ENCODE measurements around the gene KLHL17. TPM values are rescaled to one million over a fixed set of nuclear protein-coding genes. Genes with fewer than 3 reads are reported as not detected.

Gene KLHL17
- total RNA-seq, 1 donor from 2014 or later = 47.3 TPM

GRCh38 chr1:917466-918091, 42.8 kb upstream of the KLHL17 start:
- H3K4me3 Mint-ChIP-seq = no peak overlapping the region
- intact Hi-C loops (cut with micrococcal nuclease) = no loop called here
- H3K36me3 Mint-ChIP-seq (ENCODE audit: low read depth) = no peaks in the 10 kb centered on the region
- H3K27me3 Mint-ChIP-seq (ENCODE audit: insufficient read depth) = peaks cover 25% of the 10 kb centered on the region
- DNase-seq (ENCODE audit: low spot score) = no peak
- peaks cover 3% of the 10 kb centered on the region for H3K4me1 Mint-ChIP-seq (ENCODE audit: low read depth)
- no peak overlapping the region for H3K27ac Mint-ChIP-seq
- H3K9me3 Mint-ChIP-seq = no peaks in the 10 kb centered on the region

- Mint-ChIP-seq H3K27ac (no peak overlapping the region), H3K4me1 (ENCODE audit: low read depth) (peaks cover 5% of the 10 kb centered on the region), H3K27me3 (ENCODE audit: insufficient read depth) (peaks cover 31% of the 10 kb centered on the region), H3K36me3 (ENCODE audit: low read depth) (no peaks in the 10 kb centered on the region), H3K4me3 (no peak overlapping the region), H3K9me3 (no peaks in the 10 kb centered on the region)
- DNase-seq (ENCODE audit: low spot score) = no peak
- intact Hi-C loops (cut with micrococcal nuclease) = no loop called here
Observed at GRCh38 chr1:918353-918752, 42.0 kb upstream of the KLHL17 start.

- peaks cover 32% of the 10 kb centered on the region for H3K27me3 Mint-ChIP-seq (ENCODE audit: insufficient read depth)
- no peak overlapping the region for H3K4me3 Mint-ChIP-seq
- intact Hi-C loops (cut with micrococcal nuclease) = no loop called here
- H3K9me3 Mint-ChIP-seq = no peaks in the 10 kb centered on the region
- no peaks in the 10 kb centered on the region for H3K36me3 Mint-ChIP-seq (ENCODE audit: low read depth)
- no peak overlapping the region for H3K27ac Mint-ChIP-seq
- H3K4me1 Mint-ChIP-seq (ENCODE audit: low read depth) = peaks cover 6% of the 10 kb centered on the region
- no peak for DNase-seq (ENCODE audit: low spot score)
Observed at GRCh38 chr1:918843-919242, 41.5 kb upstream of the KLHL17 start.

GRCh38 chr1:919271-919872, 41.0 kb upstream of the KLHL17 start:
- intact Hi-C loops (cut with micrococcal nuclease) = no loop called here
- H3K4me3 Mint-ChIP-seq = no peak overlapping the region
- H3K9me3 Mint-ChIP-seq = no peaks in the 10 kb centered on the region
- H3K27me3 Mint-ChIP-seq (ENCODE audit: insufficient read depth) = peaks cover 31% of the 10 kb centered on the region
- no peaks in the 10 kb centered on the region for H3K36me3 Mint-ChIP-seq (ENCODE audit: low read depth)
- H3K4me1 Mint-ChIP-seq (ENCODE audit: low read depth) = peaks cover 6% of the 10 kb centered on the region
- H3K27ac Mint-ChIP-seq = no peak overlapping the region
- DNase-seq (ENCODE audit: low spot score) = no peak

GRCh38 chr1:920010-920409, 40.4 kb upstream of the KLHL17 start:
- Mint-ChIP-seq H3K4me1 (ENCODE audit: low read depth) (peaks cover 6% of the 10 kb centered on the region), H3K36me3 (ENCODE audit: low read depth) (no peaks in the 10 kb centered on the region), H3K27me3 (ENCODE audit: insufficient read depth) (peaks cover 32% of the 10 kb centered on the region), H3K4me3 (no peak overlapping the region), H3K9me3 (no peaks in the 10 kb centered on the region), H3K27ac (no peak overlapping the region)
- intact Hi-C loops (cut with micrococcal nuclease) = loop anchor here (10.0 kb wide), 1 partner anchor 175 kb away; no protein-coding TSS in a partner anchor
- DNase-seq (ENCODE audit: low spot score) = no peak

GRCh38 chr1:920521-920920, 39.9 kb upstream of the KLHL17 start:
- intact Hi-C loops (cut with micrococcal nuclease) = loop anchor here (10.0 kb wide), 1 partner anchor 174 kb away; no protein-coding TSS in a partner anchor
- DNase-seq (ENCODE audit: low spot score) = no peak
- no peaks in the 10 kb centered on the region for H3K36me3 Mint-ChIP-seq (ENCODE audit: low read depth)

GRCh38 chr1:921011-921837, 39.2 kb upstream of the KLHL17 start:
- DNase-seq (ENCODE audit: low spot score) = no peak
- Mint-ChIP-seq H3K9me3 (no peaks in the 10 kb centered on the region), H3K27me3 (ENCODE audit: insufficient read depth) (peaks cover 39% of the 10 kb centered on the region), H3K36me3 (ENCODE audit: low read depth) (no peaks in the 10 kb centered on the region), H3K4me3 (no peak overlapping the region), H3K27ac (no peak overlapping the region), H3K4me1 (ENCODE audit: low read depth) (peaks cover 6% of the 10 kb centered on the region)
- intact Hi-C loops (cut with micrococcal nuclease) = loop anchor here (10.0 kb wide), 1 partner anchor 174 kb away; no protein-coding TSS in a partner anchor

More at GRCh38 chr1:920521-920920, 39.9 kb upstream of the KLHL17 start:
- H3K4me1 Mint-ChIP-seq (ENCODE audit: low read depth) = peaks cover 6% of the 10 kb centered on the region
- H3K4me3 Mint-ChIP-seq = no peak overlapping the region
- H3K27me3 Mint-ChIP-seq (ENCODE audit: insufficient read depth) = peaks cover 33% of the 10 kb centered on the region
- H3K9me3 Mint-ChIP-seq = no peaks in the 10 kb centered on the region
- no peak overlapping the region for H3K27ac Mint-ChIP-seq

GRCh38 chr1:923131-923990, 37.0 kb upstream of the KLHL17 start, which contains the start of gene SAMD11:
Gene SAMD11 (plus strand): TSS chr1:923923. CDS start chr1:924432, 509 bp downstream.
- peaks cover 52% of the 10 kb centered on the region for H3K27me3 Mint-ChIP-seq (ENCODE audit: insufficient read depth)
- peak within 1 kb of the TSS; percentile 48 for H3K27ac Mint-ChIP-seq
- H3K36me3 Mint-ChIP-seq (ENCODE audit: low read depth) = no peaks in the 10 kb centered on the region

GRCh38 chr1:923991-924655, 36.3 kb upstream of the KLHL17 start:
- no peak for DNase-seq (ENCODE audit: low spot score)
- H3K9me3 Mint-ChIP-seq = no peaks in the 10 kb centered on the region
- no peaks in the 10 kb centered on the region for H3K36me3 Mint-ChIP-seq (ENCODE audit: low read depth)
- no peak overlapping the region for H3K4me3 Mint-ChIP-seq
- intact Hi-C loops (cut with micrococcal nuclease) = loop anchor here (2.0 to 10.0 kb wide), 2 partner anchors 17 to 171 kb away; no protein-coding TSS in a partner anchor
- H3K27me3 Mint-ChIP-seq (ENCODE audit: insufficient read depth) = peaks cover 50% of the 10 kb centered on the region
- no peak overlapping the region for H3K27ac Mint-ChIP-seq
- peaks cover 6% of the 10 kb centered on the region for H3K4me1 Mint-ChIP-seq (ENCODE audit: low read depth)

More at GRCh38 chr1:923131-923990, 37.0 kb upstream of the KLHL17 start, which contains the start of gene SAMD11:
- intact Hi-C loops (cut with micrococcal nuclease) = loop anchor here (2.0 to 10.0 kb wide), 2 partner anchors 17 to 171 kb away; no protein-coding TSS in a partner anchor
- Mint-ChIP-seq H3K4me1 (ENCODE audit: low read depth) (peaks cover 6% of the 10 kb centered on the region), H3K9me3 (no peaks in the 10 kb centered on the region), H3K4me3 (peak within 1 kb of the TSS; percentile 62)
- DNase-seq (ENCODE audit: low spot score) = peak; percentile 25

GRCh38 chr1:924656-925560, 35.5 kb upstream of the KLHL17 start:
- Mint-ChIP-seq H3K27ac (no peak overlapping the region), H3K9me3 (no peaks in the 10 kb centered on the region), H3K4me3 (no peak overlapping the region), H3K27me3 (ENCODE audit: insufficient read depth) (peaks cover 50% of the 10 kb centered on the region), H3K36me3 (ENCODE audit: low read depth) (no peaks in the 10 kb centered on the region), H3K4me1 (ENCODE audit: low read depth) (peaks cover 6% of the 10 kb centered on the region)
- DNase-seq (ENCODE audit: low spot score) = no peak
- intact Hi-C loops (cut with micrococcal nuclease) = loop anchor here (10.0 kb wide), 1 partner anchor 170 kb away; no protein-coding TSS in a partner anchor
